ENCODE data around the gene CDH20. TPM values are rescaled to one million over a fixed set of nuclear protein-coding genes. Genes with fewer than 3 reads are reported as not detected.

CDH20 gene
- total and polyA plus RNA-seq, 2 of the 4 experiments (the other 2 are of a cell fraction), result not detected

- ATAC-seq (ENCODE audit: low read depth), result no peak
- Histone ChIP-seq H3K14ac (replicated peaks; ENCODE audit: low read depth, low read length) (no peak overlapping the region), H3K9ac (ENCODE audit: low read depth, low read length) (no peak overlapping the region), H3K4me1 (ENCODE audit: control insufficient read depth, insufficient read depth, low read length) (peaks cover 2% of the 10 kb centered on the region; the same call in 1 of the 2 replicates), H3K79me1 (ENCODE audit: low read depth in 1 of 2, low read length in 2 of 2) (no peaks in the 10 kb centered on the region), H2AK5ac (ENCODE audit: low read depth, low read length) (no peak overlapping the region), H3K56ac (ENCODE audit: extremely low read depth, insufficient read depth, low read length) (no peak overlapping the region), H2BK5ac (ENCODE audit: low read depth, low read length, poor library complexity, severe bottlenecking) (no peak overlapping the region), H3K27me3 (ENCODE audit: control insufficient read depth, insufficient read depth, low read length) (peaks cover 3% of the 10 kb centered on the region), H3K4ac (ENCODE audit: low read depth, low read length) (no peak overlapping the region), H2BK120ac (ENCODE audit: low read depth, low read length) (no peak overlapping the region), H3K9me3 (ENCODE audit: control insufficient read depth, insufficient read depth, low read length) (no peaks in the 10 kb centered on the region), H3K9me1 (ENCODE audit: insufficient read depth, low read length) (0 out of 2 replicates have a peak, but pooled peaks cover 4% of the 10 kb centered on the region), H3K4me3 (ENCODE audit: insufficient read depth, low read depth, low read length) (no peak overlapping the region), H3K36me3 (ENCODE audit: control insufficient read depth, insufficient read depth, low read length) (no peaks in the 10 kb centered on the region), H2BK20ac (ENCODE audit: low read depth, low read length) (no peak overlapping the region), H2AFZ (replicated peaks; ENCODE audit: low read length, poor library complexity) (no peak overlapping the region), H3K23ac (ENCODE audit: low read depth, low read length) (no peak overlapping the region), H4K5ac (ENCODE audit: low read depth, low read length) (no peak overlapping the region), H4K20me1 (ENCODE audit: insufficient read depth, low read length) (no peaks in the 10 kb centered on the region), H4K91ac (ENCODE audit: insufficient read depth, low read depth, low read length) (no peak overlapping the region), H2BK15ac (ENCODE audit: low read depth, low read length) (no peak overlapping the region), H3K27ac (ENCODE audit: insufficient read depth, low read length) (no peak overlapping the region), H3K4me2 (ENCODE audit: low read depth, low read length) (no peak overlapping the region), H3K18ac (ENCODE audit: low read depth, low read length) (no peak overlapping the region), H2AK9ac (replicated peaks; ENCODE audit: low read depth, low read length, poor library complexity) (no peak overlapping the region), H4K8ac (ENCODE audit: low read depth in 2 of 2, low read length in 2 of 2) (no peak overlapping the region)
- POLR2A ChIA-PET (ENCODE audit: unreplicated experiment), result no interaction called here
- dilution Hi-C loops (cut with HindIII; ENCODE audit: low sequenced_read_pairs, unreplicated experiment) (no loop called here), intact Hi-C loops (cut with micrococcal nuclease) (no loop called here), in situ Hi-C loops (cut with MboI; ENCODE audit: low sequenced_read_pairs) (no loop called here)
- CTCF ChIA-PET, result no interaction called here
- BruUV-seq (replicated peaks), result no TSS peak
- no peak for DNase-seq
- TF ChIP-seq NFE2L2 (IDR thresholded peaks at IDR 0.05; ENCODE audit: low read depth, low read length) (no peak), RFX5 (IDR thresholded peaks at IDR 0.05; ENCODE audit: low read depth, low read length) (no peak), SMC3 (IDR thresholded peaks at IDR 0.05; ENCODE audit: low read depth, low read length) (no peak), CEBPB (IDR thresholded peaks at IDR 0.05; ENCODE audit: low read depth, low read length) (no peak), RCOR1 (IDR thresholded peaks at IDR 0.05; ENCODE audit: insufficient replicate concordance, low read length) (no peak), ELK1 (IDR thresholded peaks at IDR 0.05; ENCODE audit: borderline replicate concordance, low read depth, low read length) (no peak), RAD21 (IDR thresholded peaks at IDR 0.05; ENCODE audit: low read length) (no peak), FOS (IDR thresholded peaks at IDR 0.05; ENCODE audit: low read depth, low read length) (no peak), POLR2A (IDR thresholded peaks at IDR 0.05; ENCODE audit: low read depth, low read length) (no peak), MXI1 (IDR thresholded peaks at IDR 0.05; ENCODE audit: borderline replicate concordance, low read depth, low read length) (no peak), BHLHE40 (IDR thresholded peaks at IDR 0.05; ENCODE audit: low read depth, low read length) (no peak), CHD1 (IDR thresholded peaks at IDR 0.05; ENCODE audit: low read depth, low read length) (no peak), USF2 (IDR thresholded peaks at IDR 0.05; ENCODE audit: low read depth, low read length) (no peak), MAZ (IDR thresholded peaks at IDR 0.05; ENCODE audit: borderline replicate concordance, low read depth, low read length) (no peak), MAFK (IDR thresholded peaks at IDR 0.05; ENCODE audit: low read depth, low read length) (no peak), CTCF (conservative IDR thresholded peaks at IDR 0.05; ENCODE audit: low read depth, low read length) (no peak)
- 100% methylated on average over 1 of the region's 10 CpGs; no CpG with 5 or more reads in 1 of the 2 experiments for WGBS, 2 experiments (ENCODE audit: extremely low coverage in 2 of 2, insufficient read length in 1 of 2)
Measured at GRCh38 chr18:61544178-61544577, 210.9 kb downstream of the CDH20 start.
